NCI-H2196 treated with DMSO at 0.1 percent for 48 hours (cell line): ENCODE data around the gene SPDYE9.
"Not testable (repeated sequence)": the region's sequence is repeated elsewhere in the genome, so short reads cannot be mapped to it uniquely, and the experiment has no call there.

Source experiments
- DNase-seq: peaks from one replicate; lab custom pipeline; 2025; ENCODE audit not compliant: unreplicated experiment; lab: John Stamatoyannopoulos, UW

Gene SPDYE9, protein sequence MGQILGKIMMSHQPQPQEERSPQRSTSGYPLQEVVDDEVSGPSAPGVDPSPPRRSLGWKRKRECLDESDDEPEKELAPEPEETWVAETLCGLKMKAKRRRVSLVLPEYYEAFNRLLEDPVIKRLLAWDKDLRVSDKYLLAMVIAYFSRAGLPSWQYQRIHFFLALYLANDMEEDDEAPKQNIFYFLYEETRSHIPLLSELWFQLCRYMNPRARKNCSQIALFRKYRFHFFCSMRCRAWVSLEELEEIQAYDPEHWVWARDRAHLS

DNA sequence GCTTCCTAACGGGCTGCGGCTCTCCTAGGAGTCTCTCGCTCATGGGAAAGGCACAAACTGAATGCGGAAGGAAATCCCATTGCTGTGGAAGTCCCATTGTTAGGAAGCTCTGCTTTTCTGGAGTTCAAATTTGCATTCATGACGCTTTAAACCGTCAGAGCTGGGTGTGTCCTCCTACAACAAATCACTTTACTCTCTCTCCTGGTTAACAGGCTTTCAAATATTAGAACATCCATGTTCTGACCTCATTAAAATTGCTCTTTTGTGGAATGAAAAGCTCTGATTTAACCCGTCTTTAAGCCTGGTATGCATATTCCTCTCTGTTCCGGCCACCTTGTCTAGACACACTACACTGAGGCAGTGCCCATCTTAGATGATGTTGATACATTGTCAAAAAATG lies at the start of gene SPDYE9:
TSS of gene SPDYE9 (minus strand) at position 101 of the 400 bp plus-strand sequence. CDS start 1,800 bp downstream, outside the sequence.
- DNase-seq = not testable (repeated sequence)

DNA sequence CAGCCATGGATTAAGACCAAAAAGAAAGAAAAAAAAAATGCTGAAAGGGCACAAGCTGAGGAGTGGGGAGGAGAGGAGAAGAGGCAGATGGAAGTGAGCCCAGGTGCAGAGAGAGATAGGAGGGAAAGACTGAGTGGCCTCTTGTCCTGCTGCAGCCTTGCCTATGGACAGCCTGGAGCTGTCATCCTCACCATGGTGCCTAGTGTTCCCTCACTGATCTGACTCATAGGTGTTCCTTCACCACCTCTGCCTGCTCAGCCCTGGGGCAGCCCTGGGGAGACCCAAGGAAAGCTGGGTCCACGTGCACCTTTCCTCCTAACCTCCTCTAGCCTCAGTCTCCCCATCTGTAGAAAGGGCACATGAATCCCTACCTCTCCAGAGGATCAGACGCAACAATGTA lies 49.0 kb upstream of the SPDYE9 start:
- DNase-seq = not testable (repeated sequence)

DNA sequence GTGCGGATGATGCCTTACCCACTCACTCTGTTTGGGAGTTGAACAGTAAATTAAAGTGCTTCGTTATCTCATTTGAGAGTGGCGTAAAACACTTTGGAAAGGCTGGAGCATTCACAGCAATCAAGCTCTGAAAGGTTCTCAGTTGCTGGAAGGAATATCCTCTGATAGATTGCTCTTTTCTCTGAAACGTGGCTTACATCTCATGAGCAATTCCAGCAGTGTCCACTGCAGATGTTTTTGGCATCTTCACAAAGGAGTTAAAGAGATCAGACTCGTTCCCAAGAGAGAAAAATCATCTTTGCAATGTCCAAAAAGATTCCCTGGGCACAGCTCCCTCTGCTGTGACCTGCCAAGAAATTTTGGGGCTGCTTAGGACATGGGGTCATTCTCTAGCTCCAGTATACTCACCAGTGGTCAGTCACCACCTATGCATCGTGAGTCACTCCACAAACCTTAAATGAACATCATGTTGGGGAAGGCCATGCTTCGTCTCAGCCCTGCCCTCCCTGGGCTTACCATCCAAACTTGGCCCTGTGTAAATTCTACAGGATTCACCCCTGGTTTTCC lies 46.9 kb upstream of the SPDYE9 start:
- DNase-seq = not testable (repeated sequence)

DNA sequence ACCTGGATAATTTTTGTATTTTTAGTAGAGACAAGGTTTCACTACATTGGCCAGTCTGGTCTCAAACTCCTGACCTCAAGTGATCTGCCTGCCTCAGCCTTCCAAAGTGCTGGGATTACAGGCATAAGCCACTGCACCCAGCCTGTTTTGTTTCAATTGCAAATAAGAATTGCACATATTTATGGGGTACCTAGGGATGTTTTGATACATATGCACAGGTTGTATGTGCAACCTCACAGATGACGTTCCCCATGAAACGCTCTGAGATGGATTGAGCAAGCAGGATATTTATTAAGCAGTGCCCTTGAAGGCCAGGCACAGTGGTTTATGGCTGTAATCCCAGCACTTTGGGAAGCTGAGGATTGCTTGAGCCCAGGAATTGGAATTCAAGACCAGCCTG lies 44.8 kb upstream of the SPDYE9 start:
- not testable (repeated sequence) for DNase-seq

DNA sequence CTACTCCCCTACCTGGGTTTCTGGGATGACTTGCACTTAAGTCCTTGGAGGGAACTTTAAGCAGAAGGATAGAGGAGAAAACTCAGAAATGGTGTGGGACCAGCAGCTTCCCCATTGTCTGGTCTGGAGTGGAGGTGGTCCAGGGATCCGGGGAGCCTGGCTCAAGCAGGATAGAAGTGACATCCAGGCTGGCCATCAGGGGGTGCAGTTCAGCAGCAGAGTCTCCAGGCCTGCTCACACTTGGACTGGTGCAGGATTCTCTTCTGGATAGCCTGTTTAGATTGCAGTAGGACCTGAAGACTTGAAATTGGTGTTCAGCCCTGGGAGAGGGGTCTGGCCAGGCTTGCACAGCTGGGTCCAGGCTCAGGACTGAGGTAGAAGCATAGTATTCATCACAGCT lies 38.3 kb upstream of the SPDYE9 start:
- not testable (repeated sequence) for DNase-seq

DNA sequence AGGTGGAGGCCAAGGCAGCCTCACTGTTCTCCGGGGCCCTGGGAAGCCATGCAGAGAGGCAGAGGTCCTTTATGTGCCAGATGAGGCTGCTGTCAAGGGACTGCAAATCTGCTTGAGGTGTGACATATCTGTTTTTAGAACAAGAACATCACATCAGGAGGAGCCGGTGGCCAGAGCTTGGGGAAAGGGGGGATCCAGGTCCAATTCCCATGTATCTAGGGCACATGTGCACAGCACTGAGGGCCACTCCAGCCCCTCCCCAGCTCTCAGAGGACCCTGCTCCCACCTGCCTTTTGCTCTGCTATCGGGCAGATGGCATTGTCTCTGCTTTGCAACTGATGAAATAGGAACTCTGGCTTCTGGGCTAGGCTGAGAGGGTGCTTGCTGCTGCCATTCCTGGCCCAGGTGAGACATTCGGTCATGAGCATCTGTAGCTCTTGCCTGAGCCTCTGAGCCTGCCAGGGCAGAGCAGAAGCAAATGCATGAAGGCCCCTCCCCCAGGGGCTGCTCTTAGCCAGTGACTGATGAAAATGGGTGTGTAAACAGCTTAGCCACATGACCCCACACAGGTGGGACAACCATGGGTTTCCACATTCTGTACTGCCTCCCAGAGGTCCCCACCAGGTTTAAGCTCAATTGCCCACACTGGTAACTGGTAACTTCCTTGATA lies 37.1 kb upstream of the SPDYE9 start:
- DNase-seq = not testable (repeated sequence)

DNA sequence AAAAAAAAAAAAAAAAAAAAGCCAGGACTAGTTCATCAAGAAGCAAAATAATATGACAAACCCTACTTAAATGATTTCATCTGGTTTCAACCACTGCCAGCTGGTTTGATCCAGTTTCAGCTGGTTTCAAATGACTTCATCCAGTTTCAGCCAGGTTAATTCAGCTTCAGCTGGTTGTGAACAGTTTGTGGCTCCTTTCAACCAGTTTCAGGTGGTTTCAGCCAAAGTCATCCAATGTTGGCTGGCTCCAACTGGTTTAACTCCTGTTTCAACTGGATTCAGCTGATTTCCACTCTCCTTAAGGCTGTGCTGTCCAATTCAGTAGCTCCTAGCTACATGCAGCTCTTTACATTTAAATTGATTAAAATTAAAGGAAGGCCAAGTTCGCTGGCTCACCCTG lies 32.3 kb upstream of the SPDYE9 start:
- DNase-seq = not testable (repeated sequence)

DNA sequence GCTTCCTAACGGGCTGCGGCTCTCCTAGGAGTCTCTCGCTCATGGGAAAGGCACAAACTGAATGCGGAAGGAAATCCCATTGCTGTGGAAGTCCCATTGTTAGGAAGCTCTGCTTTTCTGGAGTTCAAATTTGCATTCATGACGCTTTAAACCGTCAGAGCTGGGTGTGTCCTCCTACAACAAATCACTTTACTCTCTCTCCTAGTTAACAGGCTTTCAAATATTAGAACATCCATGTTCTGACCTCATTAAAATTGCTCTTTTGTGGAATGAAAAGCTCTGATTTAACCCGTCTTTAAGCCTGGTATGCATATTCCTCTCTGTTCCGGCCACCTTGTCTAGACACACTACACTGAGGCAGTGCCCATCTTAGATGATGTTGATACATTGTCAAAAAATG lies 28.0 kb downstream of the SPDYE9 start, which contains the start of gene SPDYE11:
TSS of gene SPDYE11 (minus strand) at position 101 of the 400 bp plus-strand sequence. CDS start 1,800 bp downstream, outside the sequence.
- DNase-seq = not testable (repeated sequence)

DNA sequence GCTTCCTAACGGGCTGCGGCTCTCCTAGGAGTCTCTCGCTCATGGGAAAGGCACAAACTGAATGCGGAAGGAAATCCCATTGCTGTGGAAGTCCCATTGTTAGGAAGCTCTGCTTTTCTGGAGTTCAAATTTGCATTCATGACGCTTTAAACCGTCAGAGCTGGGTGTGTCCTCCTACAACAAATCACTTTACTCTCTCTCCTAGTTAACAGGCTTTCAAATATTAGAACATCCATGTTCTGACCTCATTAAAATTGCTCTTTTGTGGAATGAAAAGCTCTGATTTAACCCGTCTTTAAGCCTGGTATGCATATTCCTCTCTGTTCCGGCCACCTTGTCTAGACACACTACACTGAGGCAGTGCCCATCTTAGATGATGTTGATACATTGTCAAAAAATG lies 56.2 kb downstream of the SPDYE9 start, which contains the start of gene SPDYE8:
TSS of gene SPDYE8 (minus strand) at position 101 of the 400 bp plus-strand sequence. CDS start 1,800 bp downstream, outside the sequence.
- not testable (repeated sequence) for DNase-seq
